ENCODE results near the gene C12orf43. TPM values are rescaled to one million over a fixed set of nuclear protein-coding genes. Genes with fewer than 3 reads are reported as not detected.

C12orf43 gene
- total RNA-seq, 4 donors from 2014 or later = 7.3 to 16.0 (median 14.1) TPM

- no peak for ATAC-seq (ENCODE audit: low FRiP score)
- TF ChIP-seq, protein P1, sequence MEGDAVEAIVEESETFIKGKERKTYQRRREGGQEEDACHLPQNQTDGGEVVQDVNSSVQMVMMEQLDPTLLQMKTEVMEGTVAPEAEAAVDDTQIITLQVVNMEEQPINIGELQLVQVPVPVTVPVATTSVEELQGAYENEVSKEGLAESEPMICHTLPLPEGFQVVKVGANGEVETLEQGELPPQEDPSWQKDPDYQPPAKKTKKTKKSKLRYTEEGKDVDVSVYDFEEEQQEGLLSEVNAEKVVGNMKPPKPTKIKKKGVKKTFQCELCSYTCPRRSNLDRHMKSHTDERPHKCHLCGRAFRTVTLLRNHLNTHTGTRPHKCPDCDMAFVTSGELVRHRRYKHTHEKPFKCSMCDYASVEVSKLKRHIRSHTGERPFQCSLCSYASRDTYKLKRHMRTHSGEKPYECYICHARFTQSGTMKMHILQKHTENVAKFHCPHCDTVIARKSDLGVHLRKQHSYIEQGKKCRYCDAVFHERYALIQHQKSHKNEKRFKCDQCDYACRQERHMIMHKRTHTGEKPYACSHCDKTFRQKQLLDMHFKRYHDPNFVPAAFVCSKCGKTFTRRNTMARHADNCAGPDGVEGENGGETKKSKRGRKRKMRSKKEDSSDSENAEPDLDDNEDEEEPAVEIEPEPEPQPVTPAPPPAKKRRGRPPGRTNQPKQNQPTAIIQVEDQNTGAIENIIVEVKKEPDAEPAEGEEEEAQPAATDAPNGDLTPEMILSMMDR (IDR thresholded peaks at IDR 0.05) = no peak
- no peak for DNase-seq (ENCODE audit: low spot score)
Measured at GRCh38 chr12:120962532-120963020, 53.7 kb downstream of the C12orf43 start.

DNA sequence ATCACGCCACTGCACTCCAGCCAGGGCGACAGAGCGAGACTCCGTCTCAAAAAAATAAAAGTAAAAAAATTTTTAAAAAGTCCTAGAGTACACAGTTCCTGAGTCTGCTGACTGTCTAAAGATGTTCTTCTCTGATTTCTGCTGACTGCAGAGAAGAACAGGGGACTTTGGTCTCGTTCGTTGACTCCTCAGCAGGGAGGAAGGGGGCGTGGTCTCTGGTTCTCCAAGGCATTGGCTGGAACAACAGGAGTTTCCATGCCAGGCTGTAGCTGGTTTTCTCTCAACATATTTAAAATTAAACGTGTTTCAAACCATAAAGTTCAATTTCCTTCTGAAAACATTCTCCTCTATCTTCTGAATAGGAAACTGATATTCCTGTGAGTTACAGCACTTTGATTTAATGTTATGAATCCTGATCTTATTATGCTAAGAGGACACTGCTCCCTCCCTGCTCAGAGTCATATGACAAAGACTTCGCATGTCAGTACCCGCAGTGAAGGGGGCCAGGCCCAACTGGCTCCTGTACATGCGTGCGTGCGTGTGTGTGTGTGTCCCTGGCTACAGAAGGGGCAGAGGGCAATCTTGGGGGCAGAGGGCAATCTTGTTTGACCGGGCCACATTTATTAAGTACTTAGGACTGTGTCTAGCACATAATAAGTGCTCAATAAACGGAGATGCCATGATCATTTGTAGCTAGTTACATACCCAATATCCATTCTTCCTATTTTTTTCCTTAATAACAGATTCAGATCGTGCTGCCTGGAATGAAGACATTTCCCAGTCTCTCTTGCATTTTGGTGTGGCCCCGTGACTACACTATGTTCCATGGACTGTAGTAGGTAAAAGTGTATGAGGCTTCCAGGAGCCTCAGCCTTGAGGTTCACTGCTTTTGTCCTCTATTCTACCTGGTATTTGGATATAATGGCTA is 54.4 kb downstream of the C12orf43 start:
- ATAC-seq (ENCODE audit: low FRiP score) = no peak
- TF ChIP-seq, protein P1 (IDR thresholded peaks at IDR 0.05) = no peak
- DNase-seq (ENCODE audit: low spot score) = no peak

DNA sequence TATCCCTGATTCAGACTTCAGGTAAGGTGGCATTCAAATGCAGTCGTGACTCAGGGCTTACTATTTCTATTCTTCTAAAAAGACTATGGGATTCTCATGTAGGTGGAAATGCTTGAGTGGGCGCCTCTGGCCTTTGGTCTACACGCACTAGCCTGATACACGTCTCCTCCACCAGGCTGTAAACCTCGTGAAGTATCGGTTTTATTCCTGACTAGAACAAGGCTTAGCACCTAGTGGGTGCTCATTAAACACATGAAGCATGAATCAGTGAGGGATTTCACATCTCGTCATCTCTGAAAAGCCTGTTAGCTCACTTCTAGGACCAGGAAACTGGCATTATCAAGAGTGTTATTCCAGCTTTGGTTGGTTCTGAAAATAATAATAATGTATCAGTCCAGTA is 55.6 kb downstream of the C12orf43 start:
- ATAC-seq (ENCODE audit: low FRiP score) (no peak), DNase-seq (ENCODE audit: low spot score) (no peak)
- TF ChIP-seq, protein P1 (IDR thresholded peaks at IDR 0.05) = no peak

- no peak for DNase-seq (ENCODE audit: low spot score)
- TF ChIP-seq, protein P1 (IDR thresholded peaks at IDR 0.05) = no peak
- no peak for ATAC-seq (ENCODE audit: low FRiP score)
Measured at GRCh38 chr12:120959111-120959878, 57.0 kb downstream of the C12orf43 start.

DNA sequence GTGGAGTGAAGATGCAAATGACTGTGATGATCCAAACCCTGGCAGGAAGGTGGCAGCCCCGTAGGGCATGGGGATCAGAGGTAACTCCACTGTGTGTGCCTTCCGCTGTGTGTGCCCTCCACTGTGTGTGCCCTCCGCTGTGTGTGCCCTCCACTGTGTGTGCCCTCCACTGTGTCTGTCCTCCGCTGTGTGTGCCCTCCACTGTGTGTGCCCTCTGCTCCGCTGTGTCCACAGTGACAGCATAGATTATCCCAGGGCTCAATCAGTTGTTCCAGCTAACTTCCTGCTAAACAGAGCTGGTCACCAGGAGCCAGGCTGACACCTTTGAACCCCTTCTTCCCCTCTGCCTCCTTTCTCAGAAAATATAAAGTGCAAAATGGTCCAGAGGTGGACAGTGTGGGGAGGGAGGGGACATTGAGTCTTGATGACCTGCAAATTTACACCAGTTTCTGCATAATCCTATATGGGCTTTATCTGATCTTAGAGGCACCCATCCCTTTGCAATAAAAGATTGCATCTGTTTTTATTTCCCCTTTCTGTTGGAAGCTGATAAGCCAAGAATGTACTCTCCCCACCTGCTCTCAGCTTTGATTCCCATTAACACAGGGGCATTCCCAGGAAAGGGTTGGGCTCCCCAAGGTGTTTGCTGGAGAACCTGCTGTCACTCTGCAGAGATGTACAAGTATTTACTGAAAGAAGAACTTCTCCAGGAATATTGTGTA is 59.5 kb downstream of the C12orf43 start:
- TF ChIP-seq, protein P1 (IDR thresholded peaks at IDR 0.05) = no peak
- no peak for DNase-seq (ENCODE audit: low spot score)
- no peak for ATAC-seq (ENCODE audit: low FRiP score)

- TF ChIP-seq, protein P1 (IDR thresholded peaks at IDR 0.05) = no peak
- ATAC-seq (ENCODE audit: low FRiP score) = no peak
- DNase-seq (ENCODE audit: low spot score) = no peak
Measured at GRCh38 chr12:120955232-120955631, 61.1 kb downstream of the C12orf43 start.
